Gastrocnemius medialis (tissue), 4 donors: ENCODE results near the gene SUMO3. TPM values are rescaled to one million over a fixed set of nuclear protein-coding genes. Genes with fewer than 3 reads are reported as not detected.

Experiments
- ATAC-seq, 2 donors: fragments of 150-250 bp; one replicate each; pipeline ENCODE4 v1.9.1; 2016
- DNase-seq, 2 donors: peaks; one replicate each; pipeline ENCODE4 v3.0.0-alpha.2; 2019
- H3K27ac ChIP-seq, 4 donors: fragments of 200-600 bp; sonication (generic); 1 replicate in 1 of 4; 2 replicates in 3 of 4; pipeline ENCODE4 v1.5.1; 2016 to 2018; ENCODE audit warnings: mild to moderate bottlenecking in 2 of 4, moderate library complexity in 1 of 4
- H3K27me3 ChIP-seq, 3 donors: fragments of 200-600 bp; sonication (generic) in 2 of 3; 1 replicate in 1 of 3; 2 replicates in 2 of 3; pipeline versions ENCODE4 v1.5.1 to v1.6.0; 2016 to 2019; ENCODE audit warnings: mild to moderate bottlenecking in 1 of 3, moderate library complexity in 1 of 3
- H3K36me3 ChIP-seq, 2 donors: fragments of 200-600 bp; sonication (generic) in 1 of 2; one replicate each; pipeline ENCODE4 v1.5.1; 2017 to 2018
- H3K4me1 ChIP-seq, 2 donors: fragments of 200-600 bp; sonication (generic) in 1 of 2; one replicate each; pipeline ENCODE4 v1.5.1; 2016 to 2017; ENCODE audit warnings: mild to moderate bottlenecking in 2 of 2
- H3K4me3 ChIP-seq, 4 donors: fragments of 200-600 bp; sonication (generic) in 3 of 4; 1 replicate in 1 of 4; 2 replicates in 3 of 4; pipeline ENCODE4 v1.5.1; 2016 to 2019; ENCODE audit warnings: mild to moderate bottlenecking in 2 of 4
- H3K9me3 ChIP-seq, 3 donors: fragments of 200-600 bp; sonication (generic) in 2 of 3; 1 replicate in 1 of 3; 2 replicates in 2 of 3; pipeline ENCODE4 v1.5.1; 2016 to 2019
- CTCF ChIP-seq, 5 experiments: fragments of 450-650 bp in 3 of 5; fragments of 200-600 bp in 2 of 5; sonication (generic) in 2 of 5; IDR thresholded peaks in 4 of 5; conservative IDR thresholded peaks in 1 of 5; 1 replicate in 4 of 5; 2 replicates in 1 of 5; pipeline ENCODE4 v1.5.1; 2016 to 2019; ENCODE audit warnings: antibody characterized with exemption in 5 of 5, mild to moderate bottlenecking in 3 of 5, moderate library complexity in 3 of 5
- POLR2A ChIP-seq, 2 donors: fragments of 450-650 bp; IDR thresholded peaks; one replicate each; pipeline ENCODE4 v1.6.1; 2017; ENCODE audit warnings: antibody characterized with exemption in 2 of 2, mild to moderate bottlenecking in 2 of 2, moderate library complexity in 2 of 2
- in situ Hi-C, 4 donors: fragments of 200-750 bp; cut with MboI; loops; one replicate each; pipeline versions ENCODE4 v1.15.0 to v1.8.0; 2017; ENCODE audit warnings: low sequenced_read_pairs in 4 of 4
- intact Hi-C: fragments of 100-400 bp; cut with DNase I; formaldehyde crosslinking; loops from one replicate; pipeline ENCODE4 v1.15.1; 2023; ENCODE audit warnings: low total_unique reads
- total RNA-seq, 4 donors: library from RNA; depleted of rRNA; stranded (reverse); fragments of >200 nt; gene quantifications; one replicate each; pipeline versions ENCODE4 v1.1.0 to v1.2.3, GENCODE V29; 2016

SUMO3 gene
- total RNA-seq, 4 donors from 2014 or later, result 49.0 to 85.9 (median 63.7) TPM

- intact Hi-C loops, result no loop called here
These were observed 55.4 kb downstream of the SUMO3 start for GRCh38 chr21:44762221-44763049.

GRCh38 chr21:44761747-44762208 is 56.1 kb downstream of the SUMO3 start:
- intact Hi-C loops, result no loop called here
- in situ Hi-C loops, result no loop called here
- H3K4me1 ChIP-seq, result no peaks in the 10 kb centered on the region
- H3K9me3 ChIP-seq, result no peaks in the 10 kb centered on the region
- no peaks in the 10 kb centered on the region for H3K36me3 ChIP-seq
- no peak overlapping the region for H3K27ac ChIP-seq
- H3K27me3 ChIP-seq, result no peaks in the 10 kb centered on the region
- DNase-seq (no peak), ATAC-seq (no peak)
- H3K4me3 ChIP-seq, result no peak overlapping the region
- no peak for TF ChIP-seq POLR2A (IDR thresholded peaks at IDR 0.05)
- no peak for TF ChIP-seq CTCF (IDR thresholded peaks at IDR 0.05 in 4 of 5, conservative IDR thresholded peaks at IDR 0.05 in 1 of 5)

More at GRCh38 chr21:44762221-44763049, 55.4 kb downstream of the SUMO3 start:
- in situ Hi-C loops, result no loop called here
- no peak for ATAC-seq
- Histone ChIP-seq H3K36me3 (no peaks in the 10 kb centered on the region), H3K4me1 (no peaks in the 10 kb centered on the region), H3K9me3 (no peaks in the 10 kb centered on the region), H3K27ac (no peak overlapping the region), H3K4me3 (no peak overlapping the region), H3K27me3 (no peaks in the 10 kb centered on the region)
- TF ChIP-seq POLR2A (IDR thresholded peaks at IDR 0.05) (no peak), CTCF (IDR thresholded peaks at IDR 0.05 in 4 of 5, conservative IDR thresholded peaks at IDR 0.05 in 1 of 5) (no peak)
- DNase-seq, result no peak

- Histone ChIP-seq H3K27me3 (no peaks in the 10 kb centered on the region), H3K36me3 (no peaks in the 10 kb centered on the region), H3K4me1 (no peaks in the 10 kb centered on the region), H3K9me3 (no peaks in the 10 kb centered on the region), H3K4me3 (no peak overlapping the region), H3K27ac (no peak overlapping the region)
- TF ChIP-seq POLR2A (IDR thresholded peaks at IDR 0.05), result no peak
- TF ChIP-seq CTCF (IDR thresholded peaks at IDR 0.05 in 4 of 5, conservative IDR thresholded peaks at IDR 0.05 in 1 of 5), result no peak
- ATAC-seq (no peak), DNase-seq (no peak)
- in situ Hi-C loops (no loop called here), intact Hi-C loops (no loop called here)
These were observed 56.7 kb downstream of the SUMO3 start for GRCh38 chr21:44761011-44761729.

GRCh38 chr21:44760376-44760775 is 57.5 kb downstream of the SUMO3 start:
- Histone ChIP-seq H3K27me3 (no peaks in the 10 kb centered on the region), H3K27ac (no peak overlapping the region), H3K36me3 (no peaks in the 10 kb centered on the region), H3K4me1 (no peaks in the 10 kb centered on the region), H3K4me3 (no peak overlapping the region), H3K9me3 (no peaks in the 10 kb centered on the region)
- no peak for DNase-seq
- intact Hi-C loops (no loop called here), in situ Hi-C loops (no loop called here)
- no peak for TF ChIP-seq CTCF (IDR thresholded peaks at IDR 0.05 in 4 of 5, conservative IDR thresholded peaks at IDR 0.05 in 1 of 5)
- no peak for TF ChIP-seq POLR2A (IDR thresholded peaks at IDR 0.05)
- no peak for ATAC-seq
